Activated B cell treated with CpG ODN at 0.5 μM for 24 hours (primary cell): Measurements from ENCODE around the gene AOX1. TPM values are rescaled to one million over a fixed set of nuclear protein-coding genes. Genes with fewer than 3 reads are reported as not detected.

ENCODE experiments used
- ATAC-seq: fragments of 200-7000 bp; cut with Tn5 transposase; one replicate; pipeline ENCODE4 v1.10.0; 2021; ENCODE audit warnings: low read depth, mild to moderate bottlenecking, moderate library complexity
- CTCF ChIA-PET: fragments of 350-600 bp; sonication (Branson Sonifier 250); formaldehyde crosslinking; loops from one replicate; lab custom pipeline; 2021; ENCODE audit warnings: antibody characterized with exemption; lab: Charles Lee
- POLR2A ChIA-PET: fragments of 350-600 bp; sonication (Branson Sonifier 250); formaldehyde crosslinking; loops from one replicate; lab custom pipeline; 2021; ENCODE audit warnings: antibody characterized with exemption; lab: Charles Lee
- DNase-seq: peaks from one replicate; pipeline ENCODE4 v3.0.0; 2022
- H3K27ac Mint-ChIP-seq: one replicate; pipeline ENCODE4 v1.8.0; 2020; ENCODE audit warnings: mixed read lengths
- H3K27me3 Mint-ChIP-seq: one replicate; pipeline ENCODE4 v1.8.0; 2021; ENCODE audit warnings: mixed read lengths
- H3K36me3 Mint-ChIP-seq: one replicate; pipeline ENCODE4 v1.8.0; 2021; ENCODE audit warnings: low read depth, mixed read lengths
- H3K4me1 Mint-ChIP-seq: one replicate; pipeline ENCODE4 v1.8.0; 2021; ENCODE audit warnings: mixed read lengths
- H3K4me3 Mint-ChIP-seq: one replicate; pipeline ENCODE4 v1.8.0; 2020; ENCODE audit warnings: mild to moderate bottlenecking, mixed read lengths
- H3K9me3 Mint-ChIP-seq: one replicate; pipeline ENCODE4 v1.8.0; 2020; ENCODE audit warnings: mixed read lengths
- CTCF ChIP-seq: fragments of 200-600 bp; IDR thresholded peaks from one replicate; pipeline ENCODE4 v1.8.0; 2022; ENCODE audit warnings: antibody characterized with exemption, mild to moderate bottlenecking
- intact Hi-C: fragments of 100-400 bp; cut with micrococcal nuclease; formaldehyde crosslinking; loops from one replicate; pipeline ENCODE4 v1.15.1; 2024
- total RNA-seq: library from RNA; stranded (reverse); gene quantifications from 2 replicates; pipeline ENCODE4 v1.2.3, GENCODE V29; 2022

AOX1 gene
- total RNA-seq, 1 donor from 2014 or later = 0.24 TPM

- no peaks in the 10 kb centered on the region for H3K9me3 Mint-ChIP-seq
- DNase-seq (no peak), ATAC-seq (no peak)
- H3K27me3 Mint-ChIP-seq = peaks cover 20% of the 10 kb centered on the region
- intact Hi-C loops = no loop called here
- CTCF ChIA-PET = no interaction called here
- POLR2A ChIA-PET = no interaction called here
- no peak for TF ChIP-seq CTCF
- no peaks in the 10 kb centered on the region for H3K36me3 Mint-ChIP-seq
- peaks cover 4% of the 10 kb centered on the region for H3K4me1 Mint-ChIP-seq
- no peak overlapping the region for H3K27ac Mint-ChIP-seq
- H3K4me3 Mint-ChIP-seq = no peak overlapping the region
Observed at GRCh38 chr2:200670313-200670712, 84.5 kb downstream of the AOX1 start.

GRCh38 chr2:200670751-200671150 lies 84.9 kb downstream of the AOX1 start:
- Mint-ChIP-seq H3K27ac (no peak overlapping the region), H3K27me3 (peaks cover 20% of the 10 kb centered on the region), H3K4me1 (peaks cover 4% of the 10 kb centered on the region), H3K36me3 (no peaks in the 10 kb centered on the region), H3K4me3 (no peak overlapping the region), H3K9me3 (no peaks in the 10 kb centered on the region)
- DNase-seq (no peak), ATAC-seq (no peak)
- intact Hi-C loops = no loop called here
- CTCF ChIA-PET = no interaction called here
- TF ChIP-seq CTCF = no peak
- POLR2A ChIA-PET = no interaction called here

GRCh38 chr2:200673191-200673590 lies 87.4 kb downstream of the AOX1 start:
- H3K36me3 Mint-ChIP-seq = no peaks in the 10 kb centered on the region
- DNase-seq (no peak), ATAC-seq (no peak)
- intact Hi-C loops = no loop called here
- H3K27ac Mint-ChIP-seq = no peak overlapping the region
- H3K4me3 Mint-ChIP-seq = no peak overlapping the region
- TF ChIP-seq CTCF = no peak
- H3K9me3 Mint-ChIP-seq = no peaks in the 10 kb centered on the region
- ChIA-PET POLR2A (no interaction called here), CTCF (no interaction called here)
- H3K4me1 Mint-ChIP-seq = peaks cover 4% of the 10 kb centered on the region
- H3K27me3 Mint-ChIP-seq = peaks cover 15% of the 10 kb centered on the region

DNA sequence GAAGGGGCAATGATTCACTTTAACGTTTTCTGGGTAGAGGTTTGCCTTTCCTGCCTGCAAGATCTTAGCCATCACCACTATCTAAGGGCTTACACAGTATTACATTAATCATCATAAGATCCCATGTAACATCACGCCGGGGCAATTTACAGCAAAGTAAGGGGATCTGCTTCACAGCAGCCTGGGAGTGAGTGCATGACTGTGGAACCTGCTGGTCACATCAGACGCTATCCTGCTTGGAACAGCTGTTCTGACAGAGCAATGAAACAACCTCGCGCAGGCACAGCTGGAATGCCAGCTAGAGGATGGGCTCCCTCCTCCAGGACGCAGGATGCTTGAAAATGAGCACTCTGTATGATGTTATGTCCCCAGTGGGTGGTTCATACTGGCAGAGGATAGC lies 89.0 kb downstream of the AOX1 start:
- Mint-ChIP-seq H3K9me3 (no peaks in the 10 kb centered on the region), H3K36me3 (no peaks in the 10 kb centered on the region), H3K27ac (no peak overlapping the region), H3K4me1 (no peaks in the 10 kb centered on the region), H3K27me3 (peaks cover 8% of the 10 kb centered on the region), H3K4me3 (no peak overlapping the region)
- TF ChIP-seq CTCF = no peak
- intact Hi-C loops = no loop called here
- DNase-seq (no peak), ATAC-seq (no peak)
- CTCF ChIA-PET = no interaction called here
- POLR2A ChIA-PET = no interaction called here

DNA sequence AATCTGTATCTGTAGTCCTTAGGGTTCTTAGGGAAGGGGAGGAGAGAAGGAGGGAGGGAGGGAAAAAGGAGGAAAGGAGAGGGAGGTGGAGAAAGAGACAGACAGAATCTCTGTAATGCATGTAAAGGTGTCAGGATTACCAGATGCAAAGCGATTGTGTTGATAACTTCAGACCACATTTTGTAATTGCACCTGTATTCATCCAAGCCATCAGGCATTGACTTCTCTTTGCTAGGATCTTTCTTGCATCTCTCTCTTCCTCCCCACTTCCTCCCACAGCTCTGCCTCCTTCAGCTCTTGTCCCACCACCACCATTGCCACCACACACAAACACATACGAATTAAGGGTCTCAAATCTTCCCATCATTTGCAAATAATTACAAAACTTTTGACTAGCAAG lies 91.4 kb downstream of the AOX1 start:
- intact Hi-C loops = no loop called here
- Mint-ChIP-seq H3K4me1 (no peaks in the 10 kb centered on the region), H3K4me3 (no peak overlapping the region), H3K27ac (no peak overlapping the region), H3K9me3 (no peaks in the 10 kb centered on the region), H3K27me3 (peaks cover 6% of the 10 kb centered on the region), H3K36me3 (no peaks in the 10 kb centered on the region)
- ChIA-PET POLR2A (no interaction called here), CTCF (no interaction called here)
- DNase-seq (no peak), ATAC-seq (no peak)
- no peak for TF ChIP-seq CTCF
